VCaP (cell line): ENCODE results near the gene NDUFAF7.

Experiments
- H3K27ac ChIP-seq: fragments of 450-650 bp; 2 replicates; pipeline ENCODE4 v1.5.1; 2017
- CTCF ChIP-seq: fragments of 450-650 bp; conservative IDR thresholded peaks from 2 replicates; pipeline ENCODE4 v1.5.1; 2017; ENCODE audit warnings: mild to moderate bottlenecking, moderate library complexity

The NDUFAF7 gene

GRCh38 chr2:37246205-37246604 lies 14.7 kb downstream of the NDUFAF7 start:
- H3K27ac ChIP-seq: no peak overlapping the region
- no peak for TF ChIP-seq CTCF

DNA sequence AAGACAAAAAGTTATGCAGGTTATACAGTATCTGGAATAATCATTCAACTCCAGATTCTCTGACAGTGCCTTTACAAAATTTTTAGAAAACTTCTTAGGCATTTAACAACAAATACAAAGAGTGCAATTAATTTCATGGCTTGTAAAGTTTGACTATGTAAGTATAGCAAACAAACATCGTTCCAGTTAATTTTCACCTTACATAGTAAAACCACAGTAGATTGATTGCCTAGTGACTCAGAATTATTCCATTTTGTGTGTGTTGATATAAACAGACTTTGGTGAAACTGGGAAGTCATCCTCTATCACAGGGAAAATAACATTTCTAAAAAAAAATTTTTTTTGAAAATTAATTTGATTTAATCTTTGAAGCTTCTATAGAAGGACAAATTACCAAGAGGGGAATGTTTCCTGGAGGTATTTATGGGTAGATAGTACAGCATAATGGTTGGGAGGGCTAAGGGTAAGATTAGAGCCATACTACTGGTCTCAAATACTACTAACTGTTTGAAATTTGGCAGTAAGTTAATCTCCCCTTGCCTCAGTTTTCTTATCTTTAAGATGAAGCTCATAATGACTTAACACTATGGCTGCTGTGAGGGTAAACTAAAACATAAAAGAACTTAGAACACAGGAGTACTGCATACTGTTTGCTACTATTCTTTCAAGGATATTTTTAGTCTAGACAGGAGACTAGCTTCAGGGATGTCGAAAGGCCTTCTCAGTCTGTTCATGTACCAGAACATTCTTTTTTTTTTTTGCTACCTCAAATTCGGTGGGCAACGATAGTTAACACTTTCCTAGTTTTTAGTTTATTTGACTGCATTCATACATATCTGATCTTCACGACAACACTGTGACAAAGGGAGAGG lies 19.6 kb downstream of the NDUFAF7 start:
- H3K27ac ChIP-seq: no peak overlapping the region
- no peak for TF ChIP-seq CTCF

- TF ChIP-seq CTCF: no peak
- no peak overlapping the region for H3K27ac ChIP-seq
Measured at GRCh38 chr2:37262522-37262921, 31.1 kb downstream of the NDUFAF7 start.

DNA sequence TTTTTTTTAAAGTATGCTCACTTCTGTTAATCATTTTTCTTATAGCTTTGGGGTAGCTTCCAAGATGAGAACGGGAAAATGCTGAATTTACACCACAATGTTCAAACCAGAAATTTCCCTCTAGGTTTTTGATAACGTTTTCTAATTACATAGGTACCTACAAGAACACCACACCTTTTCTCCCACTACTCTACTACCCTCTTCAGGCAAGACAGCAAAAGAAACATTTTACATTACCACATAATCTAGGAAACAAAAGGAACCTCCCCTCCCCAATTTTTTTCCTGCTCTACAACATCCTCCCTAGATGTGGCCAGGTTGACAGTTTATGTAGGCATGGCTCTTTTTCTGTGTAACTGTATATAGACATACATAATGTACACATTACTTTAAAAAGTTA lies 32.4 kb downstream of the NDUFAF7 start:
- peak; percentile 20; the same call in 1 of the 2 replicates for TF ChIP-seq CTCF
- no peak overlapping the region for H3K27ac ChIP-seq

- no peak overlapping the region for H3K27ac ChIP-seq
- TF ChIP-seq CTCF: no peak
Measured at GRCh38 chr2:37267685-37268084, 36.2 kb downstream of the NDUFAF7 start.

- no peak for TF ChIP-seq CTCF
- no peak overlapping the region for H3K27ac ChIP-seq
Measured at GRCh38 chr2:37268111-37268510, 36.7 kb downstream of the NDUFAF7 start.

GRCh38 chr2:37271376-37272067 lies 40.1 kb downstream of the NDUFAF7 start:
- H3K27ac ChIP-seq: no peak overlapping the region
- no peak for TF ChIP-seq CTCF
